Measurements from ENCODE around the gene SPATA9. TPM values are rescaled to one million over a fixed set of nuclear protein-coding genes. Genes with fewer than 3 reads are reported as not detected.

Gene SPATA9
- total RNA-seq, 2 experiments from 2014 or later, result not detected

DNA sequence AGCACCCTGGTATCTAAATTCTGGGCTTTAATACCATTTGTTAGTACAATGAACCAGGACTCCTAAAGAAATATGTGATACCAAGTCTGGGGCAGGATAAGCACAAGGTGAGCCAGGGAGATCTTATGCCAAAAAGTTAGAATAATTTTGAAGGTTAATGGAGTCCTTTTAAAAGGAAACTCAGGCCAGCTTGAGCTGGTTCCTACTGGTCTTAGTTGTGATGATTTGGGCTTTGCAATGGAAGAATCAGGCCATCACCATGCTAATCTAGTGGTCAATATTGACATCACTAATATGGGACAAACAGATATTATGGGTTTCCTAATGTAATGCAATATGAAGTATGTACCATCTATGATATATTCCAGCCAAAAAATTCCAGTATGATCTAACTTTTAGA is 7.5 kb upstream of the SPATA9 start:
- TF ChIP-seq, protein P1, sequence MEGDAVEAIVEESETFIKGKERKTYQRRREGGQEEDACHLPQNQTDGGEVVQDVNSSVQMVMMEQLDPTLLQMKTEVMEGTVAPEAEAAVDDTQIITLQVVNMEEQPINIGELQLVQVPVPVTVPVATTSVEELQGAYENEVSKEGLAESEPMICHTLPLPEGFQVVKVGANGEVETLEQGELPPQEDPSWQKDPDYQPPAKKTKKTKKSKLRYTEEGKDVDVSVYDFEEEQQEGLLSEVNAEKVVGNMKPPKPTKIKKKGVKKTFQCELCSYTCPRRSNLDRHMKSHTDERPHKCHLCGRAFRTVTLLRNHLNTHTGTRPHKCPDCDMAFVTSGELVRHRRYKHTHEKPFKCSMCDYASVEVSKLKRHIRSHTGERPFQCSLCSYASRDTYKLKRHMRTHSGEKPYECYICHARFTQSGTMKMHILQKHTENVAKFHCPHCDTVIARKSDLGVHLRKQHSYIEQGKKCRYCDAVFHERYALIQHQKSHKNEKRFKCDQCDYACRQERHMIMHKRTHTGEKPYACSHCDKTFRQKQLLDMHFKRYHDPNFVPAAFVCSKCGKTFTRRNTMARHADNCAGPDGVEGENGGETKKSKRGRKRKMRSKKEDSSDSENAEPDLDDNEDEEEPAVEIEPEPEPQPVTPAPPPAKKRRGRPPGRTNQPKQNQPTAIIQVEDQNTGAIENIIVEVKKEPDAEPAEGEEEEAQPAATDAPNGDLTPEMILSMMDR (conservative IDR thresholded peaks at IDR 0.05; ENCODE audit: low read length), result no peak
- no peak for TF ChIP-seq EZH2phosphoT487 (IDR thresholded peaks at IDR 0.05; ENCODE audit: borderline replicate concordance, low read depth, low read length)
- ChIA-PET CTCF (ENCODE audit: unreplicated experiment) (no interaction called here), POLR2A (interaction anchor here (0.6 to 0.8 kb wide), 3 partner anchors 11 to 117 kb away, joined by 3 to 5 read pairs (median 5); no protein-coding TSS in a partner anchor)
- Histone ChIP-seq H3K27ac (ENCODE audit: low read depth, low read length, poor library complexity, severe bottlenecking) (no peak overlapping the region), H3K4me3 (ENCODE audit: low read depth, low read length, poor library complexity, severe bottlenecking) (no peak overlapping the region), H3K79me2 (ENCODE audit: insufficient read depth, low read depth, low read length) (no peaks in the 10 kb centered on the region), H4K20me1 (ENCODE audit: insufficient read depth, low read length) (no peaks in the 10 kb centered on the region), H3K36me3 (ENCODE audit: insufficient read depth, low read length) (no peaks in the 10 kb centered on the region), H3K4me1 (ENCODE audit: insufficient read depth, low read length, poor library complexity, severe bottlenecking) (no peaks in the 10 kb centered on the region), H3K9me2 (ENCODE audit: insufficient read depth, low read length) (no peaks in the 10 kb centered on the region), H2AFZ (ENCODE audit: low read length) (no peak overlapping the region), H3K9me3 (ENCODE audit: low read length) (no peaks in the 10 kb centered on the region), H3K4me2 (ENCODE audit: low read length) (no peak overlapping the region)
- intact Hi-C loops (cut with micrococcal nuclease; ENCODE audit: unreplicated experiment), result no loop called here
- no peak for DNase-seq (ENCODE audit: low spot score)
- BruUV-seq (replicated peaks), result no TSS peak

DNA sequence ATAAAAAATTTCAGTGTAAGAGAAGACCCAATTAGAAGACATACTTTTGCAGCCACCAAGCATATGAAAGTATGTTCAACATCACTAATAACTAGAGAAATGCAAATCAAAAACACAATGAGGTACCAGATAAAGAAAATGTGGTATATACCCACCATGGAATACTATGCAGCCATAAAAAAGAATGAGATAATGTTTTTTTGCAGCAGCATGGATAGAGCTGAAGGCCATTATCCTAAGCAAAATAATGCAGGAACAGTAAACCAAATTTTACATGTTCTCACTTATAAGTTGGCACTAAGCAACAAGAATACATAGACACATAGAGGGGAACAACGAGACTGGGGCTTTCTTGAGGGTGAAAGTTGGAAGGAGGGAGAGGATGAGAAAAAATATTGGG is 6.9 kb upstream of the SPATA9 start:
- no peaks in the 10 kb centered on the region for H3K36me3 ChIP-seq (ENCODE audit: insufficient read depth, low read length)
- TF ChIP-seq, protein P1 (conservative IDR thresholded peaks at IDR 0.05; ENCODE audit: low read length), result no peak
- no peak for TF ChIP-seq EZH2phosphoT487 (IDR thresholded peaks at IDR 0.05; ENCODE audit: borderline replicate concordance, low read depth, low read length)
- no peaks in the 10 kb centered on the region for H3K79me2 ChIP-seq (ENCODE audit: insufficient read depth, low read depth, low read length)
- H3K4me2 ChIP-seq (ENCODE audit: low read length), result no peak overlapping the region
- H3K9me3 ChIP-seq (ENCODE audit: low read length), result no peaks in the 10 kb centered on the region
- no peaks in the 10 kb centered on the region for H3K4me1 ChIP-seq (ENCODE audit: insufficient read depth, low read length, poor library complexity, severe bottlenecking)
- H4K20me1 ChIP-seq (ENCODE audit: insufficient read depth, low read length), result no peaks in the 10 kb centered on the region
- BruUV-seq (replicated peaks), result no TSS peak
- no peak overlapping the region for H2AFZ ChIP-seq (ENCODE audit: low read length)
- intact Hi-C loops (cut with micrococcal nuclease; ENCODE audit: unreplicated experiment), result no loop called here
- ChIA-PET CTCF (ENCODE audit: unreplicated experiment) (no interaction called here), POLR2A (no interaction called here)
- DNase-seq (ENCODE audit: low spot score), result no peak
- no peaks in the 10 kb centered on the region for H3K9me2 ChIP-seq (ENCODE audit: insufficient read depth, low read length)
- H3K4me3 ChIP-seq (ENCODE audit: low read depth, low read length, poor library complexity, severe bottlenecking), result no peak overlapping the region
- H3K27ac ChIP-seq (ENCODE audit: low read depth, low read length, poor library complexity, severe bottlenecking), result no peak overlapping the region

DNA sequence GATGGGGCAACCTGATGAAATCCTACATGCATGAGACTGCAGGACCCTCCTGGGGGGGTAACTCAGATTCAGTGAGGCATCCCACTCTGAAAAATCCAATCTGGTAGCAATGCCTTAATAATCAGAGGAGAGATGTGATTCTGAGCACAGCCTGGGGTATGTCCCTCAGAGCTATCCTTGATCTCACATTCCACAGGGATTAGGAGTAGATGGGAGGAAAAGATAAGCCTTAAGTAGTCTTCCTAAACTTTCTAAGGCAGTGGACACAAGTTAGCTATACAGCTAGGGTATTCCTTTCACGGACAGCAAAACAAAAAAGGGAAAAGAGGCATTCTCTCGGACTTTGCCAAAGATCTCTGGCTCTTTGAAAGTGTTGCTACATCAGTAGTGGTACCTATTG is 3.9 kb upstream of the SPATA9 start:
- intact Hi-C loops (cut with micrococcal nuclease; ENCODE audit: unreplicated experiment), result no loop called here
- H3K4me3 ChIP-seq (ENCODE audit: low read depth, low read length, poor library complexity, severe bottlenecking), result no peak overlapping the region
- no TSS peak for BruUV-seq (replicated peaks)
- no peaks in the 10 kb centered on the region for H3K9me3 ChIP-seq (ENCODE audit: low read length)
- H3K4me1 ChIP-seq (ENCODE audit: insufficient read depth, low read length, poor library complexity, severe bottlenecking), result no peaks in the 10 kb centered on the region
- H3K9me2 ChIP-seq (ENCODE audit: insufficient read depth, low read length), result no peaks in the 10 kb centered on the region
- CTCF ChIA-PET (ENCODE audit: unreplicated experiment), result no interaction called here
- DNase-seq (ENCODE audit: low spot score), result no peak
- H3K4me2 ChIP-seq (ENCODE audit: low read length), result no peak overlapping the region
- no peaks in the 10 kb centered on the region for H3K36me3 ChIP-seq (ENCODE audit: insufficient read depth, low read length)
- POLR2A ChIA-PET, result interaction anchor here (0.5 to 0.7 kb wide), 2 partner anchors 70 to 297 kb away, joined by 3 read pairs; no protein-coding TSS in a partner anchor
- TF ChIP-seq, protein P1 (conservative IDR thresholded peaks at IDR 0.05; ENCODE audit: low read length), result no peak
- no peak for TF ChIP-seq EZH2phosphoT487 (IDR thresholded peaks at IDR 0.05; ENCODE audit: borderline replicate concordance, low read depth, low read length)
- no peaks in the 10 kb centered on the region for H3K79me2 ChIP-seq (ENCODE audit: insufficient read depth, low read depth, low read length)
- no peaks in the 10 kb centered on the region for H4K20me1 ChIP-seq (ENCODE audit: insufficient read depth, low read length)
- no peak overlapping the region for H3K27ac ChIP-seq (ENCODE audit: low read depth, low read length, poor library complexity, severe bottlenecking)
- no peak overlapping the region for H2AFZ ChIP-seq (ENCODE audit: low read length)
